ENCODE results near the gene TAS2R60. TPM values are rescaled to one million over a fixed set of nuclear protein-coding genes. Genes with fewer than 3 reads are reported as not detected.

The TAS2R60 gene
- total and polyA plus RNA-seq, 2 donors (not counting 3 experiments of a cell fraction or from before 2014, with no cell fraction given) = not detected

DNA sequence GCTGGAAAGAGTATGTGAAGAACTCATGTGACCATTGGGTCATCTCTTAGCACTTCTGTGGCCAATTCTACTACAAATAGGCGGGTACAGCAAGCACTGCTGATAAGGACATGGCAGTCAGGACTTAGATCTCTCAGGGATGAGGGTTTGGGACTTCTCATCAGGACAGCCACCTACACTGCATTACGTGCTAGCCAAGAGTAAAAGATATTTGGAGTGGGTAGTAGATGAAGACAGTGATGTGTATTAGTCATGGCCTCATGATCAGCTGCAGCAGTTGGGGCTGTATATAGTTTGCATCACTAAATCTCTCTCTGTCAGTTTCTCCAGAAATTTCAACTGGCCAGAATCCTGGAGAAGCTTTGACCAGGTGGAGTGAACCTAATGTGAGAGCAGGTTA, 9.2 kb downstream of the TAS2R60 start:
- H3K27me3 ChIP-seq (ENCODE audit: control insufficient read depth in 2 of 2, insufficient read depth in 2 of 2, low read length in 2 of 2) = no peaks in the 10 kb centered on the region
- no peaks in the 10 kb centered on the region for H3K36me3 ChIP-seq (ENCODE audit: control insufficient read depth in 2 of 2, extremely low read depth in 1 of 2, insufficient read depth in 2 of 2, low read length in 2 of 2)
- H3K9ac ChIP-seq (replicated peaks; ENCODE audit: extremely low read depth, insufficient read depth, low read length) = no peak overlapping the region
- H3K9me3 ChIP-seq (replicated peaks; ENCODE audit: control insufficient read depth, insufficient read depth, low read length) = no peaks in the 10 kb centered on the region
- H3K79me2 ChIP-seq (ENCODE audit: control insufficient read depth, insufficient read depth, low read length) = no peaks in the 10 kb centered on the region
- no peak overlapping the region for H3K27ac ChIP-seq (ENCODE audit: insufficient read depth, low read depth, low read length)
- H4K20me1 ChIP-seq (replicated peaks; ENCODE audit: control insufficient read depth, extremely low read depth, insufficient read depth, low read length) = no peaks in the 10 kb centered on the region
- no peak overlapping the region for H2AFZ ChIP-seq (ENCODE audit: low read depth, low read length)
- intact Hi-C loops (cut with micrococcal nuclease) = no loop called here
- no peaks in the 10 kb centered on the region for H3K9me1 ChIP-seq (replicated peaks; ENCODE audit: control insufficient read depth, extremely low read depth, insufficient read depth, low read length)
- H3K4me1 ChIP-seq (ENCODE audit: control insufficient read depth, extremely low read depth, insufficient read depth, low read length) = peaks cover 12% of the 10 kb centered on the region
- no peak for TF ChIP-seq POLR2AphosphoS5 (IDR thresholded peaks at IDR 0.05; ENCODE audit: insufficient read depth, low read depth, low read length)
- no peak for TF ChIP-seq JUN (IDR thresholded peaks at IDR 0.05; ENCODE audit: borderline replicate concordance, insufficient read depth, insufficient read length, low read depth)
- no peak for TF ChIP-seq EZH2 (IDR thresholded peaks at IDR 0.05; ENCODE audit: borderline replicate concordance, low read depth, low read length, severe bottlenecking)
- TF ChIP-seq POLR2A (IDR thresholded peaks at IDR 0.05; ENCODE audit: low read depth, low read length) = no peak
- TF ChIP-seq MYC (IDR thresholded peaks at IDR 0.05; ENCODE audit: low read depth, low read length) = no peak
- no TSS peak for BruUV-seq (replicated peaks)
- no peak for DNase-seq (ENCODE audit: low read depth, low spot score)
- H3K4me2 ChIP-seq (ENCODE audit: insufficient read depth, low read length) = no peak overlapping the region
- no peak for FAIRE-seq
- ChIA-PET CTCF (interaction anchor here (1.4 kb wide), 1 partner anchor 53 kb away, joined by 3 read pairs; no protein-coding TSS in a partner anchor), POLR2A (no interaction called here)
- no peak overlapping the region for H3K4me3 ChIP-seq (replicated peaks in 1 of 3; ENCODE audit: insufficient read depth in 1 of 3, low read depth in 1 of 3, low read length in 3 of 3)
- dilution Hi-C loops (cut with MboI; ENCODE audit: extremely low pct_ligation_motif_present, low sequenced_read_pairs) = no loop called here

DNA sequence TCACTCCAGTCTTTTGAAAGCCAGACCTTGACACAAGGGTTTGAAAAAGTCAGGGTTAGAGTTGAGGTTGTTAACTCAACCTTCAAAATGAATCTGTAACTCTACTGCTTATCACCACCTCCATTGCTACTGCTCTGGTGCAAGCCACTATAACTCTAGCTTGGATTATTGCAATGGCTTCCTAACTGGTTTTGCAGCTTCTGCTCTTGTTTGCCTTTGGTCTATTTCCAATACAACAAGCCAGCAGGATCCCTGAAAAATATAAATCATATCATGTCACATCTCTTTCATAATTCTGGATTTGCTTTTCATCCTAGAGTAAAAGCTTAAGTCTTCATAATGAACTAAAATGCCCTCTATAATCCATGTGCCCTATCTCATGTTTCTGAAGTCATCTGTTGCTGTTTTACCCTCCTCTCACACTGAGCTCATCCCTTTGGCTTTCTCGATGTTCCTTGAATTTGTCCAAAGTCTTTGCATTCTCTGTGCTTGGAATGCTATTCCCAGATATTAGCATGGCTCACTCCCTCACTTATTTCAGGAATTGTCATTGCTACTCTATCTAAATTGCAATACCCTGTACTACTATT, 10.9 kb downstream of the TAS2R60 start:
- ChIA-PET CTCF (interaction anchor here (0.6 to 1.0 kb wide), 2 partner anchors 9 to 14 kb away, joined by 3 read pairs; no protein-coding TSS in a partner anchor), POLR2A (no interaction called here)
- H3K9ac ChIP-seq (replicated peaks; ENCODE audit: extremely low read depth, insufficient read depth, low read length) = no peak overlapping the region
- TF ChIP-seq FOS (IDR thresholded peaks at IDR 0.05; ENCODE audit: borderline replicate concordance, insufficient read depth, low read length) = no peak
- TF ChIP-seq, protein P1, sequence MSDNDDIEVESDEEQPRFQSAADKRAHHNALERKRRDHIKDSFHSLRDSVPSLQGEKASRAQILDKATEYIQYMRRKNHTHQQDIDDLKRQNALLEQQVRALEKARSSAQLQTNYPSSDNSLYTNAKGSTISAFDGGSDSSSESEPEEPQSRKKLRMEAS (IDR thresholded peaks at IDR 0.05; ENCODE audit: insufficient read depth, insufficient read length) = no peak
- TF ChIP-seq JUN (IDR thresholded peaks at IDR 0.05; ENCODE audit: borderline replicate concordance, insufficient read depth, insufficient read length, low read depth) = no peak
- no peak for TF ChIP-seq EZH2 (IDR thresholded peaks at IDR 0.05; ENCODE audit: borderline replicate concordance, low read depth, low read length, severe bottlenecking)
- TF ChIP-seq MYC (IDR thresholded peaks at IDR 0.05; ENCODE audit: low read depth, low read length) = no peak
- TF ChIP-seq GATA2 (IDR thresholded peaks at IDR 0.05; ENCODE audit: insufficient read depth, insufficient read length, low read depth, low read length) = no peak
- no peak for TF ChIP-seq POLR2A (IDR thresholded peaks at IDR 0.05; ENCODE audit: low read depth, low read length)
- TF ChIP-seq POLR2AphosphoS5 (IDR thresholded peaks at IDR 0.05; ENCODE audit: insufficient read depth, low read depth, low read length) = no peak
- TF ChIP-seq, protein P2, sequence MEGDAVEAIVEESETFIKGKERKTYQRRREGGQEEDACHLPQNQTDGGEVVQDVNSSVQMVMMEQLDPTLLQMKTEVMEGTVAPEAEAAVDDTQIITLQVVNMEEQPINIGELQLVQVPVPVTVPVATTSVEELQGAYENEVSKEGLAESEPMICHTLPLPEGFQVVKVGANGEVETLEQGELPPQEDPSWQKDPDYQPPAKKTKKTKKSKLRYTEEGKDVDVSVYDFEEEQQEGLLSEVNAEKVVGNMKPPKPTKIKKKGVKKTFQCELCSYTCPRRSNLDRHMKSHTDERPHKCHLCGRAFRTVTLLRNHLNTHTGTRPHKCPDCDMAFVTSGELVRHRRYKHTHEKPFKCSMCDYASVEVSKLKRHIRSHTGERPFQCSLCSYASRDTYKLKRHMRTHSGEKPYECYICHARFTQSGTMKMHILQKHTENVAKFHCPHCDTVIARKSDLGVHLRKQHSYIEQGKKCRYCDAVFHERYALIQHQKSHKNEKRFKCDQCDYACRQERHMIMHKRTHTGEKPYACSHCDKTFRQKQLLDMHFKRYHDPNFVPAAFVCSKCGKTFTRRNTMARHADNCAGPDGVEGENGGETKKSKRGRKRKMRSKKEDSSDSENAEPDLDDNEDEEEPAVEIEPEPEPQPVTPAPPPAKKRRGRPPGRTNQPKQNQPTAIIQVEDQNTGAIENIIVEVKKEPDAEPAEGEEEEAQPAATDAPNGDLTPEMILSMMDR (IDR thresholded peaks at IDR 0.05; ENCODE audit: extremely low read depth in 1 of 2, insufficient read depth in 1 of 2, low read depth in 1 of 2, low read length in 2 of 2) = no peak
- no peak overlapping the region for H3K27ac ChIP-seq (ENCODE audit: insufficient read depth, low read depth, low read length)
- no peaks in the 10 kb centered on the region for H3K36me3 ChIP-seq (ENCODE audit: control insufficient read depth in 2 of 2, extremely low read depth in 1 of 2, insufficient read depth in 2 of 2, low read length in 2 of 2)
- no peak overlapping the region for H2AFZ ChIP-seq (ENCODE audit: low read depth, low read length)
- dilution Hi-C loops (cut with MboI; ENCODE audit: extremely low pct_ligation_motif_present, low sequenced_read_pairs) = no loop called here
- FAIRE-seq (no peak), DNase-seq (ENCODE audit: low read depth, low spot score) (no peak)
- no peak overlapping the region for H3K4me3 ChIP-seq (replicated peaks in 1 of 3; ENCODE audit: insufficient read depth in 1 of 3, low read depth in 1 of 3, low read length in 3 of 3)
- no peaks in the 10 kb centered on the region for H3K9me3 ChIP-seq (replicated peaks; ENCODE audit: control insufficient read depth, insufficient read depth, low read length)
- H3K4me1 ChIP-seq (ENCODE audit: control insufficient read depth, extremely low read depth, insufficient read depth, low read length) = peaks cover 13% of the 10 kb centered on the region
- intact Hi-C loops (cut with micrococcal nuclease) = no loop called here
- no TSS peak for BruUV-seq (replicated peaks)
- H4K20me1 ChIP-seq (replicated peaks; ENCODE audit: control insufficient read depth, extremely low read depth, insufficient read depth, low read length) = no peaks in the 10 kb centered on the region
- H3K27me3 ChIP-seq (ENCODE audit: control insufficient read depth in 2 of 2, insufficient read depth in 2 of 2, low read length in 2 of 2) = no peaks in the 10 kb centered on the region
- H3K4me2 ChIP-seq (ENCODE audit: insufficient read depth, low read length) = no peak overlapping the region
- H3K9me1 ChIP-seq (replicated peaks; ENCODE audit: control insufficient read depth, extremely low read depth, insufficient read depth, low read length) = no peaks in the 10 kb centered on the region
- H3K79me2 ChIP-seq (ENCODE audit: control insufficient read depth, insufficient read depth, low read length) = no peaks in the 10 kb centered on the region
